ENCODE data around the gene C9orf50.

DNA sequence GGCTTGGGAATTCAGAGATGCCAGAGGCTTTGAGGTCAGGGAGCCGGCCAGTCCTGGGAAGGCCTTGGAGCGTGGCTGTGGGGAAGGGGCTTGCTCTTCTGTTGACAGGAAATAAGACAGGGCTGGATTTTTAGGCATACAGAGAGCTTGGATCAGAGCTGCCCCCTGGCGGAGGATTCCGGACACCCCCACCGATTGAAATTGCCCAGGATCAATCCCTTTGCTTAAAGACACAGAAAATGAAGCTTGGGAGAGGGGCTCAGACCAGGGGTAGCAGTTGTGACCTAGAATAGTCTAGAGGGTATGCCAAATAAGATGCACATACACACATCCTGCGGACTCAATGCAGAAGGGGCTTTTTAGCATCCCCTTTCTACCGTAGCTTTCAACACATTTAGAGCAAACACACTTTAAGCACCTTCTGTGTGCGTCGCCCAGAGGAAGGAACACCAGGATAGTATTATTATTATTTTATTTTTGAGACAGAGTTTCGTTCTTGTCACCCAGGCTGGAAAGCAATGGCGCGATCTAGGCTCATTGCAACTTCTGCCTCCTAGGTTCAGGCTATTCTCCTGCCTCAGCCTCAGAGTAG is 3.4 kb upstream of the C9orf50 start:
- TF ChIP-seq, protein P1, sequence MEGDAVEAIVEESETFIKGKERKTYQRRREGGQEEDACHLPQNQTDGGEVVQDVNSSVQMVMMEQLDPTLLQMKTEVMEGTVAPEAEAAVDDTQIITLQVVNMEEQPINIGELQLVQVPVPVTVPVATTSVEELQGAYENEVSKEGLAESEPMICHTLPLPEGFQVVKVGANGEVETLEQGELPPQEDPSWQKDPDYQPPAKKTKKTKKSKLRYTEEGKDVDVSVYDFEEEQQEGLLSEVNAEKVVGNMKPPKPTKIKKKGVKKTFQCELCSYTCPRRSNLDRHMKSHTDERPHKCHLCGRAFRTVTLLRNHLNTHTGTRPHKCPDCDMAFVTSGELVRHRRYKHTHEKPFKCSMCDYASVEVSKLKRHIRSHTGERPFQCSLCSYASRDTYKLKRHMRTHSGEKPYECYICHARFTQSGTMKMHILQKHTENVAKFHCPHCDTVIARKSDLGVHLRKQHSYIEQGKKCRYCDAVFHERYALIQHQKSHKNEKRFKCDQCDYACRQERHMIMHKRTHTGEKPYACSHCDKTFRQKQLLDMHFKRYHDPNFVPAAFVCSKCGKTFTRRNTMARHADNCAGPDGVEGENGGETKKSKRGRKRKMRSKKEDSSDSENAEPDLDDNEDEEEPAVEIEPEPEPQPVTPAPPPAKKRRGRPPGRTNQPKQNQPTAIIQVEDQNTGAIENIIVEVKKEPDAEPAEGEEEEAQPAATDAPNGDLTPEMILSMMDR (IDR thresholded peaks at IDR 0.05): peak; percentile 36 to 75 (median 66)
- TF ChIP-seq POLR2AphosphoS5 (IDR thresholded peaks at IDR 0.05): no peak
- TF ChIP-seq POLR2A (IDR thresholded peaks at IDR 0.05): no peak
- no peak for TF ChIP-seq EP300 (IDR thresholded peaks at IDR 0.05)

Data from sigmoid colon (tissue), 4 donors.